HL-60 (cell line): ENCODE measurements around the gene TBX4.

Source experiments
- CTCF ChIP-seq: IDR thresholded peaks from one replicate; pipeline ENCODE4 v1.5.1; 2011; ENCODE audit warnings: low read length, control low read depth, inconsistent platforms; ENCODE audit not compliant: insufficient read depth
- GABPA ChIP-seq: IDR thresholded peaks from 2 replicates; pipeline ENCODE4 v1.6.1; 2012; ENCODE audit warnings: low read depth
- POLR2AphosphoS5 ChIP-seq: IDR thresholded peaks from 2 replicates; pipeline ENCODE4 v1.6.1; 2012; ENCODE audit warnings: low read depth
- REST ChIP-seq: IDR thresholded peaks from 2 replicates; pipeline ENCODE4 v1.6.1; 2012; ENCODE audit warnings: low read depth; ENCODE audit not compliant: insufficient replicate concordance
- SPI1 ChIP-seq: IDR thresholded peaks from 2 replicates; pipeline ENCODE4 v1.6.1; 2012; ENCODE audit warnings: low read depth, mild to moderate bottlenecking, borderline replicate concordance

GRCh38 chr17:61451538-61452300 lies 503 bp upstream of the TBX4 start:
- TF ChIP-seq CTCF = no peak
- TF ChIP-seq REST = no peak
- no peak for TF ChIP-seq POLR2AphosphoS5
- TF ChIP-seq GABPA = no peak
- no peak for TF ChIP-seq SPI1
